ENCODE data around the gene MANSC1. TPM values are rescaled to one million over a fixed set of nuclear protein-coding genes. Genes with fewer than 3 reads are reported as not detected.

Gene MANSC1
- total RNA-seq, 1 experiment from 2014 or later: 32.0 TPM

GRCh38 chr12:12281134-12281533 is 68.9 kb downstream of the MANSC1 start:
- TF ChIP-seq CTCF (conservative IDR thresholded peaks at IDR 0.05) (no peak), EZH2 (IDR thresholded peaks at IDR 0.05; ENCODE audit: low read depth) (no peak)
- CTCF ChIA-PET: interaction anchor here (0.5 kb wide), 1 partner anchor 196 kb away, joined by 4 read pairs; no protein-coding TSS in a partner anchor
- Histone ChIP-seq H3K36me3 (ENCODE audit: low read depth) (no peaks in the 10 kb centered on the region), H3K27me3 (ENCODE audit: insufficient read depth, low read depth) (no peaks in the 10 kb centered on the region), H3K9me2 (ENCODE audit: insufficient read depth) (no peaks in the 10 kb centered on the region), H3K4me2 (no peak overlapping the region), H2AFZ (no peak overlapping the region), H3K9me3 (ENCODE audit: insufficient read depth, low read depth) (no peaks in the 10 kb centered on the region; the same call in 1 of the 2 replicates), H3K4me3 (no peak overlapping the region), H3F3A (ENCODE audit: insufficient read depth, low read depth) (peaks cover 3% of the 10 kb centered on the region), H3K4me1 (replicated peaks; ENCODE audit: insufficient read depth) (peaks cover 14% of the 10 kb centered on the region), H4K20me1 (ENCODE audit: insufficient read depth) (no peaks in the 10 kb centered on the region), H3K79me2 (ENCODE audit: low read depth) (no peaks in the 10 kb centered on the region), H3K27ac (no peak overlapping the region)
- no peak for DNase-seq
- intact Hi-C loops (cut with micrococcal nuclease; ENCODE audit: unreplicated experiment): loop anchor here (5.0 kb wide), 1 partner anchor 51 kb away; no protein-coding TSS in a partner anchor
- BruUV-seq (replicated peaks): no TSS peak
- POLR2A ChIA-PET (ENCODE audit: unreplicated experiment): no interaction called here

- Histone ChIP-seq H3K4me3 (no peak overlapping the region), H3F3A (ENCODE audit: insufficient read depth, low read depth) (peaks cover 3% of the 10 kb centered on the region), H3K9me2 (ENCODE audit: insufficient read depth) (no peaks in the 10 kb centered on the region), H3K36me3 (ENCODE audit: low read depth) (no peaks in the 10 kb centered on the region), H2AFZ (no peak overlapping the region), H4K20me1 (ENCODE audit: insufficient read depth) (no peaks in the 10 kb centered on the region), H3K4me2 (no peak overlapping the region), H3K4me1 (replicated peaks; ENCODE audit: insufficient read depth) (peaks cover 15% of the 10 kb centered on the region), H3K27me3 (ENCODE audit: insufficient read depth, low read depth) (no peaks in the 10 kb centered on the region), H3K27ac (no peak overlapping the region), H3K79me2 (ENCODE audit: low read depth) (no peaks in the 10 kb centered on the region), H3K9me3 (ENCODE audit: insufficient read depth, low read depth) (no peaks in the 10 kb centered on the region; the same call in 1 of the 2 replicates)
- no peak for DNase-seq
- no peak for TF ChIP-seq EZH2 (IDR thresholded peaks at IDR 0.05; ENCODE audit: low read depth)
- TF ChIP-seq CTCF (conservative IDR thresholded peaks at IDR 0.05): no peak
- CTCF ChIA-PET: no interaction called here
- POLR2A ChIA-PET (ENCODE audit: unreplicated experiment): no interaction called here
- no TSS peak for BruUV-seq (replicated peaks)
- intact Hi-C loops (cut with micrococcal nuclease; ENCODE audit: unreplicated experiment): no loop called here
Measured at GRCh38 chr12:12278899-12279298, 71.1 kb downstream of the MANSC1 start.

Other genes with a start within 250 kb of the MANSC1 start
- 45.5 and 60.0 TPM in 2 replicates for gene LRP6, start 83.2 kb downstream of the MANSC1 start, total RNA-seq (2021)
- gene BORCS5, start 6.8 kb upstream of the MANSC1 start, total RNA-seq (2021): 18.2 and 19.7 TPM in 2 replicates
- gene DUSP16, start 212.6 kb upstream of the MANSC1 start, total RNA-seq (2021): 23.6 and 24.8 TPM in 2 replicates

Data from PC-9 (cell line).